Measurements from ENCODE around the gene LYST. TPM values are rescaled to one million over a fixed set of nuclear protein-coding genes. Genes with fewer than 3 reads are reported as not detected.

LYST gene
- total and polyA plus RNA-seq, 2 of the 4 experiments (the other 2 are of a cell fraction), result 2.2 to 7.2 TPM

- no peaks in the 10 kb centered on the region for H3K9me1 ChIP-seq (ENCODE audit: insufficient read depth, low read length)
- H3K9me3 ChIP-seq (ENCODE audit: control insufficient read depth, insufficient read depth, low read length), result no peaks in the 10 kb centered on the region; the same call in 1 of the 2 replicates
- no peak overlapping the region for H3K18ac ChIP-seq (ENCODE audit: low read depth, low read length)
- POLR2A ChIA-PET (ENCODE audit: unreplicated experiment), result interaction anchor here (0.6 kb wide), 1 partner anchor 187 kb away, joined by 3 read pairs; no protein-coding TSS in a partner anchor
- no peak overlapping the region for H3K4ac ChIP-seq (ENCODE audit: low read depth, low read length)
- H3K4me2 ChIP-seq (ENCODE audit: low read depth, low read length), result peak overlapping the region; percentile 43
- H3K23ac ChIP-seq (ENCODE audit: low read depth, low read length), result no peak overlapping the region
- H3K4me1 ChIP-seq (ENCODE audit: control insufficient read depth, insufficient read depth, low read length), result no peaks in the 10 kb centered on the region
- no peak overlapping the region for H4K8ac ChIP-seq (ENCODE audit: low read depth in 2 of 2, low read length in 2 of 2)
- no peak overlapping the region for H4K91ac ChIP-seq (ENCODE audit: insufficient read depth, low read depth, low read length)
- peak overlapping the region; percentile 79 for H2AFZ ChIP-seq (replicated peaks; ENCODE audit: low read length, poor library complexity)
- H4K20me1 ChIP-seq (ENCODE audit: insufficient read depth, low read length), result 0 out of 2 replicates have a peak, but pooled peaks cover 3% of the 10 kb centered on the region
- H3K79me1 ChIP-seq (ENCODE audit: low read depth in 1 of 2, low read length in 2 of 2), result no peaks in the 10 kb centered on the region
- H3K27me3 ChIP-seq (ENCODE audit: control insufficient read depth, insufficient read depth, low read length), result peaks cover 37% of the 10 kb centered on the region
- no peaks in the 10 kb centered on the region for H3K36me3 ChIP-seq (ENCODE audit: control insufficient read depth, insufficient read depth, low read length)
- intact Hi-C loops (cut with micrococcal nuclease) (loop anchor here (2.0 kb wide), 1 partner anchor 16 kb away; no protein-coding TSS in a partner anchor), in situ Hi-C loops (cut with MboI; ENCODE audit: low sequenced_read_pairs) (no loop called here), dilution Hi-C loops (cut with HindIII; ENCODE audit: low sequenced_read_pairs, unreplicated experiment) (no loop called here)
- no peak overlapping the region for H2AK5ac ChIP-seq (ENCODE audit: low read depth, low read length)
- DNase-seq (no peak), ATAC-seq (ENCODE audit: low read depth) (peak; percentile 6; the same call in 1 of the 2 replicates)
- H2BK5ac ChIP-seq (ENCODE audit: low read depth, low read length, poor library complexity, severe bottlenecking), result no peak overlapping the region
- no peak overlapping the region for H3K9ac ChIP-seq (ENCODE audit: low read depth, low read length)
- TF ChIP-seq ELK1 (IDR thresholded peaks at IDR 0.05; ENCODE audit: borderline replicate concordance, low read depth, low read length) (no peak), CTCF (conservative IDR thresholded peaks at IDR 0.05; ENCODE audit: low read depth, low read length) (no peak), MAFK (IDR thresholded peaks at IDR 0.05; ENCODE audit: low read depth, low read length) (no peak), MAZ (IDR thresholded peaks at IDR 0.05; ENCODE audit: borderline replicate concordance, low read depth, low read length) (no peak), RFX5 (IDR thresholded peaks at IDR 0.05; ENCODE audit: low read depth, low read length) (no peak), CHD1 (IDR thresholded peaks at IDR 0.05; ENCODE audit: low read depth, low read length) (no peak), MXI1 (IDR thresholded peaks at IDR 0.05; ENCODE audit: borderline replicate concordance, low read depth, low read length) (no peak), BHLHE40 (IDR thresholded peaks at IDR 0.05; ENCODE audit: low read depth, low read length) (no peak), RAD21 (IDR thresholded peaks at IDR 0.05; ENCODE audit: low read length) (no peak), POLR2A (IDR thresholded peaks at IDR 0.05; ENCODE audit: low read depth, low read length) (no peak), SMC3 (IDR thresholded peaks at IDR 0.05; ENCODE audit: low read depth, low read length) (no peak), FOS (IDR thresholded peaks at IDR 0.05; ENCODE audit: low read depth, low read length) (no peak), CEBPB (IDR thresholded peaks at IDR 0.05; ENCODE audit: low read depth, low read length) (no peak), RCOR1 (IDR thresholded peaks at IDR 0.05; ENCODE audit: insufficient replicate concordance, low read length) (no peak), USF2 (IDR thresholded peaks at IDR 0.05; ENCODE audit: low read depth, low read length) (no peak), NFE2L2 (IDR thresholded peaks at IDR 0.05; ENCODE audit: low read depth, low read length) (no peak)
- WGBS, 2 experiments (ENCODE audit: extremely low coverage in 2 of 2, insufficient read length in 1 of 2), result 6% methylated on average over 12 of the region's 31 CpGs; no CpG with 5 or more reads in 1 of the 2 experiments
- no peak overlapping the region for H3K14ac ChIP-seq (replicated peaks; ENCODE audit: low read depth, low read length)
- H2BK15ac ChIP-seq (ENCODE audit: low read depth, low read length), result no peak overlapping the region
- no peak overlapping the region for H2BK120ac ChIP-seq (ENCODE audit: low read depth, low read length)
- H2BK20ac ChIP-seq (ENCODE audit: low read depth, low read length), result no peak overlapping the region
- CTCF ChIA-PET, result interaction anchor here (1.0 kb wide), 1 partner anchor 10 kb away, joined by 6 read pairs; no protein-coding TSS in a partner anchor
- no peak overlapping the region for H3K4me3 ChIP-seq (ENCODE audit: insufficient read depth, low read depth, low read length)
- H3K56ac ChIP-seq (ENCODE audit: extremely low read depth, insufficient read depth, low read length), result no peak overlapping the region
- H4K5ac ChIP-seq (ENCODE audit: low read depth, low read length), result no peak overlapping the region
- BruUV-seq (replicated peaks), result no TSS peak
- no peak overlapping the region for H3K27ac ChIP-seq (ENCODE audit: insufficient read depth, low read length)
- no peak overlapping the region for H2AK9ac ChIP-seq (replicated peaks; ENCODE audit: low read depth, low read length, poor library complexity)
These were observed 218.2 kb downstream of the LYST start for GRCh38 chr1:235648407-235648907.

Data from IMR-90 (cell line).